Cardiac muscle cell (in vitro differentiated cells and primary cell): ENCODE measurements around the gene SPRR4. TPM values are rescaled to one million over a fixed set of nuclear protein-coding genes. Genes with fewer than 3 reads are reported as not detected.

Source experiments
- DNase-seq, 2 donors: peaks; one replicate each; pipeline versions ENCODE4 v3.0.0 to v3.0.0-alpha.2; 2010 to 2017; ENCODE audit warnings: low read depth in 1 of 2, low spot score in 1 of 2
- H3K27ac ChIP-seq: fragments of 200-600 bp; sonication (generic); 2 replicates; pipeline ENCODE4 v1.5.1; 2016
- H3K27me3 ChIP-seq: fragments of 200-600 bp; sonication (generic); 2 replicates; pipeline ENCODE4 v1.6.0; 2016; ENCODE audit warnings: control low read depth
- H3K36me3 ChIP-seq: fragments of 200-600 bp; sonication (generic); 2 replicates; pipeline ENCODE4 v1.5.1; 2016; ENCODE audit warnings: control low read depth
- H3K4me1 ChIP-seq: fragments of 200-600 bp; sonication (generic); 2 replicates; pipeline ENCODE4 v1.8.1; 2017; ENCODE audit warnings: low read depth, mild to moderate bottlenecking, mixed run types
- H3K4me3 ChIP-seq: fragments of 200-600 bp; sonication (generic); 2 replicates; pipeline ENCODE4 v1.5.1; 2016; ENCODE audit warnings: mild to moderate bottlenecking
- H3K9me3 ChIP-seq: fragments of 200-600 bp; sonication (generic); 2 replicates; pipeline ENCODE4 v1.5.1; 2017; ENCODE audit warnings: low read depth, mild to moderate bottlenecking, control low read depth
- polyA plus RNA-seq: library from polyadenylated mRNA; unstranded; fragments of >200 nt; fragmentation: Nextera tagmentation; extraction: Ambion mirVana; gene quantifications from 2 replicates; pipeline ENCODE4 v1.2.1, GENCODE V29; 2016
- total RNA-seq: library from RNA; depleted of rRNA; stranded (reverse); fragments of >200 nt; gene quantifications from 2 replicates; pipeline ENCODE4 v1.2.3, GENCODE V29; 2016
- TF ChIP-seq, protein P1 (sequence below): IDR thresholded peaks from 2 replicates; pipeline ENCODE4 v1.5.1; 2012; ENCODE audit warnings: low read depth, mild to moderate bottlenecking, low read length

The SPRR4 gene
- total and polyA plus RNA-seq, 2 experiments from 2014 or later = not detected

DNA sequence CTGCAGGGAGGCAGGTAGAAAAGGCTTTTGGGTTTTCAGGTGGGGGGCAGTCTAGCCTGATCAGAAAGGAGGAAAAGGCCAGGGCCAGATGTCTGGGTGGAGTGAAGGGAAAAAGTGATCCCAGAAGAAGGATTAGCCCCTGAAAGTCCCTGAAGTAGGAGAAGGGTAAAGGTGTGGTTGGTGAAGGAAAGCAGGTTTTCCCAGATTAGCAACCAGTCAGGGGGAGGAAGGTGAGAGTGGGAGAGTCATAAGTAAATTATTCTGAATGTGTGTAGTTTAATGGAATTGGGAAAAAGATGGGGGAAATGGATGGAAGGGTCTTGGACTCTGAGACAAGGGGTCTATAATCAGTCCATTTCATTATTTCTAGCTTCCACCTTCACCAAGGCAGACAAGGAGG is 12.8 kb downstream of the SPRR4 start:
- no peak for DNase-seq
- Histone ChIP-seq H3K27ac (no peak overlapping the region), H3K27me3 (no peaks in the 10 kb centered on the region), H3K9me3 (no peaks in the 10 kb centered on the region), H3K4me3 (no peak overlapping the region), H3K36me3 (no peaks in the 10 kb centered on the region), H3K4me1 (no peaks in the 10 kb centered on the region)
- TF ChIP-seq, protein P1, sequence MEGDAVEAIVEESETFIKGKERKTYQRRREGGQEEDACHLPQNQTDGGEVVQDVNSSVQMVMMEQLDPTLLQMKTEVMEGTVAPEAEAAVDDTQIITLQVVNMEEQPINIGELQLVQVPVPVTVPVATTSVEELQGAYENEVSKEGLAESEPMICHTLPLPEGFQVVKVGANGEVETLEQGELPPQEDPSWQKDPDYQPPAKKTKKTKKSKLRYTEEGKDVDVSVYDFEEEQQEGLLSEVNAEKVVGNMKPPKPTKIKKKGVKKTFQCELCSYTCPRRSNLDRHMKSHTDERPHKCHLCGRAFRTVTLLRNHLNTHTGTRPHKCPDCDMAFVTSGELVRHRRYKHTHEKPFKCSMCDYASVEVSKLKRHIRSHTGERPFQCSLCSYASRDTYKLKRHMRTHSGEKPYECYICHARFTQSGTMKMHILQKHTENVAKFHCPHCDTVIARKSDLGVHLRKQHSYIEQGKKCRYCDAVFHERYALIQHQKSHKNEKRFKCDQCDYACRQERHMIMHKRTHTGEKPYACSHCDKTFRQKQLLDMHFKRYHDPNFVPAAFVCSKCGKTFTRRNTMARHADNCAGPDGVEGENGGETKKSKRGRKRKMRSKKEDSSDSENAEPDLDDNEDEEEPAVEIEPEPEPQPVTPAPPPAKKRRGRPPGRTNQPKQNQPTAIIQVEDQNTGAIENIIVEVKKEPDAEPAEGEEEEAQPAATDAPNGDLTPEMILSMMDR = no peak

GRCh38 chr1:152983743-152984142 is 13.3 kb downstream of the SPRR4 start, which contains the start of gene SPRR1A:
SPRR1A (plus strand) TSS chr1:152984081; CDS start chr1:152985231, 1,150 bp downstream.
- Histone ChIP-seq H3K9me3 (no peaks in the 10 kb centered on the region), H3K27me3 (no peaks in the 10 kb centered on the region), H3K4me1 (no peaks in the 10 kb centered on the region), H3K36me3 (no peaks in the 10 kb centered on the region), H3K4me3 (no peak within 1 kb of the TSS), H3K27ac (no peak within 1 kb of the TSS)
- no peak for DNase-seq
- TF ChIP-seq, protein P1 = no peak

DNA sequence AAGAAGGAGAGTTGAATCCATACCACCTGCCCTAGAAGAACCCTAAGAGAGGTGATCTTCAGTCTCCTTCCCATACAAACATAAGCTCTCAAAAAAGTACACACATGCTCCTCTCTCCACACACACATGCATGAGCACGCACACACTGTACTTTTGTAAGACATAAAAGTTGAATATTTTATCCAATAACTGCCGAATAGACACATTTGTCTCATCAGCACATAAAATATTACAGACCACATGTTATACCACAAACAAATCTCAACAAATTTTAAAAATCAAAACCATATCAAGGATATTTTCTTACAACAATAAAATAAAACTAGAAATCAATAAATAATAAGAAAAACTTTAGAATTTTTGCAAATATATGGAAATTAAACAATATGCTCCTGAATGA is 16.1 kb downstream of the SPRR4 start:
- TF ChIP-seq, protein P1 = no peak
- no peak for DNase-seq

GRCh38 chr1:152993186-152993585 is 22.7 kb downstream of the SPRR4 start:
- H3K4me1 ChIP-seq = no peaks in the 10 kb centered on the region
- H3K27ac ChIP-seq = no peak overlapping the region
- no peak for DNase-seq
- H3K9me3 ChIP-seq = no peaks in the 10 kb centered on the region
- TF ChIP-seq, protein P1 = no peak
- no peaks in the 10 kb centered on the region for H3K36me3 ChIP-seq
- H3K4me3 ChIP-seq = no peak overlapping the region
- no peaks in the 10 kb centered on the region for H3K27me3 ChIP-seq

More for the DNA sequence above, 16.1 kb downstream of the SPRR4 start:
- Histone ChIP-seq H3K27ac (no peak overlapping the region), H3K27me3 (no peaks in the 10 kb centered on the region), H3K36me3 (no peaks in the 10 kb centered on the region), H3K9me3 (no peaks in the 10 kb centered on the region), H3K4me3 (no peak overlapping the region), H3K4me1 (no peaks in the 10 kb centered on the region)

DNA sequence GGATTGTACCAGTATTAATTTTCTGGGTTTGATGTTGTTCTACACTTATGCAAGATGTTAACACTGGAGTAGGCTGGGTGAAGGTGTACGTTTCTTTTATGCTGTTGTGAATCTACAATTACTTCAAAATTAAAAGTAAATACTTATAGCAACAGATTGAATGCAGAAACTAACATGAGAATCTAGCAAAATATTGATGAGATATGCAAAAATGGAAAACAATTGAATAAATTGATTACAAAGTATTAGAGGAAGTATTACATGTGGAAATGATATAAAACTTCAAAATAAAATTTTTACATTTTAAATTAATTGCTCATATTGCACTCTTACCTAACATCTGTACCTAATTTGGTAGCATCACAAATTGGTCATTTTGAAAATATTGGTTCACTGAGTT is 25.4 kb downstream of the SPRR4 start:
- H3K9me3 ChIP-seq = no peaks in the 10 kb centered on the region
- H3K4me3 ChIP-seq = no peak overlapping the region
- H3K27me3 ChIP-seq = no peaks in the 10 kb centered on the region
- H3K27ac ChIP-seq = no peak overlapping the region
- no peaks in the 10 kb centered on the region for H3K4me1 ChIP-seq
- TF ChIP-seq, protein P1 = no peak
- DNase-seq = no peak
- H3K36me3 ChIP-seq = no peaks in the 10 kb centered on the region
